HK-2 (cell line): ENCODE results near the gene MYH8.

Experiments used
- DNase-seq: peaks from one replicate; pipeline ENCODE4 v3.0.0-alpha.2; 2018; ENCODE audit not compliant: unreplicated experiment

Gene MYH8

GRCh38 chr17:10421900-10422542, at the start of gene MYH8:
Gene MYH8, minus strand, starts transcription at chr17:10421950. Its CDS starts 1,723 bp downstream, at chr17:10420227.
- DNase-seq, result no peak

- no peak for DNase-seq
Observed at GRCh38 chr17:10469459-10469858, 47.7 kb upstream of the MYH8 start, which contains the start of gene MYH4. Gene MYH4, minus strand, starts transcription at chr17:10469559. Its CDS starts 2,814 bp downstream, at chr17:10466745.

GRCh38 chr17:10463402-10463801, 41.7 kb upstream of the MYH8 start:
- DNase-seq, result no peak

- no peak for DNase-seq
Observed at GRCh38 chr17:10460062-10460461, 38.3 kb upstream of the MYH8 start.

GRCh38 chr17:10458701-10459100, 37.0 kb upstream of the MYH8 start:
- DNase-seq, result no peak

- DNase-seq, result no peak
Observed at GRCh38 chr17:10457952-10458351, 36.2 kb upstream of the MYH8 start.

- DNase-seq, result no peak
Observed at GRCh38 chr17:10447026-10447931, 25.5 kb upstream of the MYH8 start.

GRCh38 chr17:10439816-10440215, 18.1 kb upstream of the MYH8 start:
- DNase-seq, result no peak

GRCh38 chr17:10435096-10435495, 13.3 kb upstream of the MYH8 start:
- DNase-seq, result no peak

- no peak for DNase-seq
Observed at GRCh38 chr17:10429421-10430045, 7.8 kb upstream of the MYH8 start.

- DNase-seq, result no peak
Observed at GRCh38 chr17:10428781-10429180, 7.0 kb upstream of the MYH8 start.

- no peak for DNase-seq
Observed at GRCh38 chr17:10421211-10421610, 539 bp downstream of the MYH8 start.

- no peak for DNase-seq
Observed at GRCh38 chr17:10420811-10421210, 939 bp downstream of the MYH8 start.

GRCh38 chr17:10417431-10417830, 4.3 kb downstream of the MYH8 start:
- no peak for DNase-seq

GRCh38 chr17:10415161-10415560, 6.6 kb downstream of the MYH8 start:
- no peak for DNase-seq

- DNase-seq, result no peak
Observed at GRCh38 chr17:10403589-10403988, 18.2 kb downstream of the MYH8 start.

GRCh38 chr17:10398352-10398751, 23.4 kb downstream of the MYH8 start:
- DNase-seq, result no peak

GRCh38 chr17:10396524-10397163, 25.1 kb downstream of the MYH8 start:
- no peak for DNase-seq

- no peak for DNase-seq
Observed at GRCh38 chr17:10394201-10394887, 27.4 kb downstream of the MYH8 start.

- DNase-seq, result no peak
Observed at GRCh38 chr17:10392880-10393279, 28.9 kb downstream of the MYH8 start.

GRCh38 chr17:10385871-10386270, 35.9 kb downstream of the MYH8 start:
- DNase-seq, result no peak
